IMR-90 (cell line): ENCODE measurements around the gene TMEM129. TPM values are rescaled to one million over a fixed set of nuclear protein-coding genes. Genes with fewer than 3 reads are reported as not detected.
A peak's percentile ranks its signal among the peaks of the same experiment; 100 is the strongest.

Source experiments
- ATAC-seq: fragments of 200-7000 bp; cut with Tn5 transposase; 2 replicates; pipeline ENCODE4 v1.9.1; 2020; ENCODE audit warnings: low read depth, mild to moderate bottlenecking, moderate library complexity
- BruUV-seq: library from RNA; stranded (reverse); fragments of 400-500 nt; replicated peaks from 2 replicates; lab custom pipeline; 2021; lab: Mats Ljungman, UMichigan
- CTCF ChIA-PET: fragments of 300-600 bp; formaldehyde crosslinking; extraction: SDS; loops from one replicate; lab custom pipeline; 2021; ENCODE audit warnings: antibody characterized with exemption; lab: Yijun Ruan, JAX
- POLR2A ChIA-PET: fragments of 300-600 bp; sonication (Branson Sonifier 250); formaldehyde crosslinking; loops from one replicate; lab custom pipeline; 2022; ENCODE audit warnings: antibody characterized with exemption; ENCODE audit not compliant: unreplicated experiment; lab: Charles Lee
- DNase-seq: peaks from one replicate; pipeline ENCODE4 v3.0.0; 2013
- H2AFZ ChIP-seq: replicated peaks from 2 replicates; pipeline ENCODE3; 2013; ENCODE audit warnings: low read length, mild to moderate bottlenecking; ENCODE audit not compliant: poor library complexity
- H2AK5ac ChIP-seq: 2 replicates; pipeline ENCODE4 v1.6.1; 2013; ENCODE audit warnings: low read depth, low read length, inconsistent platforms
- H2AK9ac ChIP-seq: replicated peaks from 2 replicates; pipeline ENCODE3; 2013; ENCODE audit warnings: mild to moderate bottlenecking, low read depth, low read length, moderate library complexity; ENCODE audit not compliant: poor library complexity
- H2BK120ac ChIP-seq: 2 replicates; pipeline ENCODE4 v1.6.1; 2013; ENCODE audit warnings: low read depth, low read length, inconsistent platforms
- H2BK15ac ChIP-seq: 3 replicates; pipeline ENCODE4 v1.6.1; 2013; ENCODE audit warnings: low read depth, low read length, inconsistent platforms
- H2BK20ac ChIP-seq: 2 replicates; pipeline ENCODE4 v1.6.1; 2013; ENCODE audit warnings: low read depth, mild to moderate bottlenecking, inconsistent platforms, low read length, moderate library complexity
- H2BK5ac ChIP-seq: 2 replicates; pipeline ENCODE4 v1.6.1; 2013; ENCODE audit warnings: mild to moderate bottlenecking, low read depth, low read length, inconsistent platforms; ENCODE audit not compliant: poor library complexity, severe bottlenecking
- H3K14ac ChIP-seq: replicated peaks from 2 replicates; pipeline ENCODE4 v1.6.1; 2013; ENCODE audit warnings: low read depth, low read length, inconsistent platforms
- H3K18ac ChIP-seq: 2 replicates; pipeline ENCODE4 v1.6.1; 2013; ENCODE audit warnings: low read depth, low read length, control low read depth
- H3K23ac ChIP-seq: 2 replicates; pipeline ENCODE4 v1.6.1; 2013; ENCODE audit warnings: low read depth, low read length, inconsistent platforms
- H3K27ac ChIP-seq: 2 replicates; pipeline ENCODE4 v1.5.1; 2013; ENCODE audit warnings: mild to moderate bottlenecking, control low read depth, low read length; ENCODE audit not compliant: insufficient read depth
- H3K27me3 ChIP-seq: 2 replicates; pipeline ENCODE4 v1.6.1; 2013; ENCODE audit warnings: low read length; ENCODE audit not compliant: control insufficient read depth, insufficient read depth
- H3K36me3 ChIP-seq: 2 replicates; pipeline ENCODE4 v1.6.1; 2013; ENCODE audit warnings: low read length, mixed read lengths; ENCODE audit not compliant: control insufficient read depth, insufficient read depth
- H3K4ac ChIP-seq: 2 replicates; pipeline ENCODE4 v1.6.1; 2013; ENCODE audit warnings: low read depth, low read length, inconsistent platforms
- H3K4me1 ChIP-seq: 2 replicates; pipeline ENCODE4 v1.6.1; 2013; ENCODE audit warnings: low read length, mixed read lengths; ENCODE audit not compliant: control insufficient read depth, insufficient read depth
- H3K4me2 ChIP-seq: 2 replicates; pipeline ENCODE4 v1.6.1; 2013; ENCODE audit warnings: low read depth, mild to moderate bottlenecking, control low read depth, low read length, moderate library complexity
- H3K4me3 ChIP-seq: 2 replicates; pipeline ENCODE4 v1.5.1; 2013; ENCODE audit warnings: low read depth, mild to moderate bottlenecking, control low read depth, low read length, moderate library complexity; ENCODE audit not compliant: insufficient read depth
- H3K56ac ChIP-seq: 2 replicates; pipeline ENCODE4 v1.6.1; 2013; ENCODE audit warnings: low read length, inconsistent platforms; ENCODE audit not compliant: insufficient read depth; ENCODE audit errors: extremely low read depth
- H3K79me1 ChIP-seq, 2 experiments: 2 replicates each; pipeline ENCODE4 v1.6.1; 2013; ENCODE audit warnings: low read length in 2 of 2, inconsistent platforms in 1 of 2, low read depth in 1 of 2
- H3K9ac ChIP-seq: 2 replicates; pipeline ENCODE4 v1.6.1; 2013; ENCODE audit warnings: low read depth, low read length, control low read depth
- H3K9me1 ChIP-seq: 2 replicates; pipeline ENCODE4 v1.6.1; 2013; ENCODE audit warnings: low read length, inconsistent platforms; ENCODE audit not compliant: insufficient read depth
- H3K9me3 ChIP-seq: 2 replicates; pipeline ENCODE4 v1.6.1; 2013; ENCODE audit warnings: low read length; ENCODE audit not compliant: control insufficient read depth, insufficient read depth
- H4K20me1 ChIP-seq: 2 replicates; pipeline ENCODE4 v1.6.1; 2013; ENCODE audit warnings: low read length, inconsistent platforms; ENCODE audit not compliant: insufficient read depth
- H4K5ac ChIP-seq: 2 replicates; pipeline ENCODE4 v1.6.1; 2013; ENCODE audit warnings: mild to moderate bottlenecking, low read depth, low read length, control low read depth
- H4K8ac ChIP-seq, 2 experiments: 2 replicates each; pipeline ENCODE4 v1.6.1; 2013; ENCODE audit warnings: low read depth in 2 of 2, low read length in 2 of 2, control low read depth in 1 of 2, inconsistent platforms in 1 of 2
- H4K91ac ChIP-seq: 2 replicates; pipeline ENCODE4 v1.6.1; 2013; ENCODE audit warnings: low read depth, low read length, inconsistent platforms; ENCODE audit not compliant: insufficient read depth
- CHD1 ChIP-seq: IDR thresholded peaks from 2 replicates; pipeline ENCODE4 v1.6.1; 2012; ENCODE audit warnings: low read depth, low read length, improper control_type of control experiment
- RCOR1 ChIP-seq: IDR thresholded peaks from 2 replicates; pipeline ENCODE4 v1.6.1; 2012; ENCODE audit warnings: mild to moderate bottlenecking, low read length, improper control_type of control experiment; ENCODE audit not compliant: insufficient replicate concordance
- SMC3 ChIP-seq: fragments of 150-350 bp; IDR thresholded peaks from 2 replicates; pipeline ENCODE4 v1.6.1; 2016; ENCODE audit warnings: low read depth, mild to moderate bottlenecking, antibody characterized with exemption, low read length, moderate library complexity
- WGBS, 2 experiments: methylation state at CpG; one replicate each; pipeline versions ENCODE4 v1.1.5 to v1.1.7; 2013; ENCODE audit warnings: missing lambda C conversion rate in 2 of 2; ENCODE audit not compliant: insufficient read length in 1 of 2; ENCODE audit errors: extremely low coverage in 2 of 2; 5-methylcytosine and 5-hydroxymethylcytosine counted together
- dilution Hi-C: fragments of 300-500 bp; cut with HindIII; formaldehyde crosslinking; loops from one replicate; pipeline ENCODE4 v1.14.3; 2018; ENCODE audit warnings: low sequenced_read_pairs; ENCODE audit not compliant: unreplicated experiment
- in situ Hi-C: fragments of 300-500 bp; cut with MboI; formaldehyde crosslinking; loops from 3 replicates; pipeline ENCODE4 v1.14.3; 2019; ENCODE audit warnings: low sequenced_read_pairs, inconsistent platforms, mixed read lengths
- intact Hi-C: fragments of 100-400 bp; cut with micrococcal nuclease; formaldehyde crosslinking; loops from 2 replicates; pipeline ENCODE4 v1.10.0; 2022
- polyA plus RNA-seq, 3 experiments: library from polyadenylated mRNA; depleted of rRNA; stranded (reverse); fragments of >200 nt; gene quantifications; 2 replicates each; pipeline ENCODE4 v1.2.3, GENCODE V29; 2012; ENCODE audit warnings: low replicate concordance in 1 of 3
- total RNA-seq: library from RNA; depleted of rRNA; stranded (reverse); fragments of >200 nt; gene quantifications from 2 replicates; pipeline ENCODE4 v1.2.3, GENCODE V29; 2012
- TF ChIP-seq, protein P1 (sequence below): conservative IDR thresholded peaks from 2 replicates; pipeline ENCODE4 v1.5.1; 2012; ENCODE audit warnings: mild to moderate bottlenecking, low read depth, low read length, improper control_type of control experiment

The TMEM129 gene
- total and polyA plus RNA-seq, 2 of the 4 experiments (the other 2 are of a cell fraction): 6.6 to 26.6 TPM

- Histone ChIP-seq H4K8ac (no peak overlapping the region), H2AK5ac (no peak overlapping the region), H3K4ac (no peak overlapping the region), H2BK20ac (no peak overlapping the region), H2BK5ac (no peak overlapping the region), H4K91ac (no peak overlapping the region), H3K36me3 (no peaks in the 10 kb centered on the region), H3K79me1 (no peaks in the 10 kb centered on the region), H3K27ac (no peak overlapping the region), H3K9me1 (no peaks in the 10 kb centered on the region), H3K9ac (no peak overlapping the region), H3K23ac (no peak overlapping the region), H4K20me1 (no peaks in the 10 kb centered on the region), H2BK15ac (no peak overlapping the region), H3K27me3 (no peaks in the 10 kb centered on the region; the same call in 1 of the 2 replicates), H2BK120ac (no peak overlapping the region), H2AFZ (no peak overlapping the region), H3K9me3 (no peaks in the 10 kb centered on the region), H3K18ac (no peak overlapping the region), H3K14ac (no peak overlapping the region), H2AK9ac (peak overlapping the region; percentile 28), H4K5ac (no peak overlapping the region), H3K4me3 (no peak overlapping the region), H3K56ac (no peak overlapping the region), H3K4me1 (peaks cover 2% of the 10 kb centered on the region; the same call in 1 of the 2 replicates), H3K4me2 (no peak overlapping the region)
- WGBS, 2 experiments: 89% methylated on average over 6 of the region's 27 CpGs; no CpG with 5 or more reads in 1 of the 2 experiments
- in situ Hi-C loops (no loop called here), dilution Hi-C loops (no loop called here), intact Hi-C loops (no loop called here)
- BruUV-seq: no TSS peak
- TF ChIP-seq RCOR1: no peak
- TF ChIP-seq, protein P1, sequence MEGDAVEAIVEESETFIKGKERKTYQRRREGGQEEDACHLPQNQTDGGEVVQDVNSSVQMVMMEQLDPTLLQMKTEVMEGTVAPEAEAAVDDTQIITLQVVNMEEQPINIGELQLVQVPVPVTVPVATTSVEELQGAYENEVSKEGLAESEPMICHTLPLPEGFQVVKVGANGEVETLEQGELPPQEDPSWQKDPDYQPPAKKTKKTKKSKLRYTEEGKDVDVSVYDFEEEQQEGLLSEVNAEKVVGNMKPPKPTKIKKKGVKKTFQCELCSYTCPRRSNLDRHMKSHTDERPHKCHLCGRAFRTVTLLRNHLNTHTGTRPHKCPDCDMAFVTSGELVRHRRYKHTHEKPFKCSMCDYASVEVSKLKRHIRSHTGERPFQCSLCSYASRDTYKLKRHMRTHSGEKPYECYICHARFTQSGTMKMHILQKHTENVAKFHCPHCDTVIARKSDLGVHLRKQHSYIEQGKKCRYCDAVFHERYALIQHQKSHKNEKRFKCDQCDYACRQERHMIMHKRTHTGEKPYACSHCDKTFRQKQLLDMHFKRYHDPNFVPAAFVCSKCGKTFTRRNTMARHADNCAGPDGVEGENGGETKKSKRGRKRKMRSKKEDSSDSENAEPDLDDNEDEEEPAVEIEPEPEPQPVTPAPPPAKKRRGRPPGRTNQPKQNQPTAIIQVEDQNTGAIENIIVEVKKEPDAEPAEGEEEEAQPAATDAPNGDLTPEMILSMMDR: no peak
- no peak for TF ChIP-seq SMC3
- no peak for TF ChIP-seq CHD1
- POLR2A ChIA-PET: no interaction called here
- ATAC-seq (no peak), DNase-seq (no peak)
- CTCF ChIA-PET: interaction anchor here (0.9 kb wide), 1 partner anchor 65 kb away, joined by 3 read pairs; no protein-coding TSS in a partner anchor
Measured at GRCh38 chr4:1758306-1759121, 37.4 kb upstream of the TMEM129 start.
